LNCAP (cell line): ENCODE results near the gene RAB22A.

Experiments
- CTCF ChIP-seq: fragments of 450-650 bp; IDR thresholded peaks from 2 replicates; pipeline ENCODE4 v1.5.1; 2017; ENCODE audit warnings: mild to moderate bottlenecking

Gene RAB22A

GRCh38 chr20:58271606-58272351, 37.7 kb upstream of the RAB22A start:
- no peak for TF ChIP-seq CTCF

DNA sequence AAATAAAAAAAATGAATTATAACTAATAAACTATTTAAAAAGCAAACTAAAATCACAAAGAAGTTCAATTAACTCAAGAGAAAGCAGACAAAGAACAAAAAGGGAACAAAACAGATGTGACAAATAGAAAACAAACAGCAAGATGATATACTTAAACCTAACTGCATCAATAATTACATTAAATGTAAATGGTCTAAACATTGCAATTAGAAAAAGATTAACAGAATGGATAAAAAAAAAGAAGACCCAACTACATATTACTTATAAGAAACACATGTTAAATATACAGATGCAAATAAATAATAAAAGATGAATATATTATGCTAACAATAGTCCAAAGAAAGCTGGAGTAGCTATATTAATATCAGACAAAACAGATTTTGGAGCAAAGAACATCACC, 35.1 kb upstream of the RAB22A start:
- TF ChIP-seq CTCF = no peak

DNA sequence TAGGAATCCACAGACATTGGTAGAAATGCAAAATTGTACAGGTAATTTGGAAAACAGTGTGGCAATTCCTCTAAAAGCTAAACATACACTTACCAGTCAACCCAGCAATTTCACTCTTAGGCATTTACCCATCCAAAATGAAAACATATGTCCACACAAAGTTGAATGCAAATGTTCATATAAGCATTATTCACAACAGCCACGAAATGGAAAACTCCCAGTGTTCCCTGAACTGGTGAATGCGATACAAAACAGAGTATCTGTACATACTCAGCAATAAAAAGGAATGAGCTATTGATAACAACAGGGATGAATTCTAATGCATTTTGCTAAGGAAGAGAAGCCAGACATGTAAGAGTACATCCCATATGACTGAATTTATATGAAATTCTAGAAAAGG, 32.4 kb upstream of the RAB22A start:
- no peak for TF ChIP-seq CTCF

GRCh38 chr20:58277578-58278472, 31.7 kb upstream of the RAB22A start:
- no peak for TF ChIP-seq CTCF

- TF ChIP-seq CTCF = no peak
Observed at GRCh38 chr20:58286729-58287128, 22.8 kb upstream of the RAB22A start.

DNA sequence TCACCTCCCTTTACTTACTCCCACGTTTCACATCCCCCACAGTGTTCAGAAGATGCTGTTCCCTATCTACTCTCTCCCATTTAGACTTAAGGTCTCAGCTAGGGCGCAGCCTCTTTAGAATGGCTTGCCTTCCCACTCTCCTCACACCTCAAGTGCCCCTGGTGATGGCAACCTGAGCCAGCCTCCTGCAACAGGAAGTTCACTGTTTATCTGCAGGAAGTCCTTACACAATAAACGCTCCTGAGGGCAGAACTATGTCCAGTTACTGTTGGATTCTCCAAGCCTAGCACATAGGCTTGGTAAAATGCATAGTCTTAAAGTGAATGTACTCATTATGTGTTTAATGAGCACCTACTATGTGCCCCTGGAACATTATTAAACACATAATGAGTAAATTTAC, 21.9 kb upstream of the RAB22A start:
- no peak for TF ChIP-seq CTCF

DNA sequence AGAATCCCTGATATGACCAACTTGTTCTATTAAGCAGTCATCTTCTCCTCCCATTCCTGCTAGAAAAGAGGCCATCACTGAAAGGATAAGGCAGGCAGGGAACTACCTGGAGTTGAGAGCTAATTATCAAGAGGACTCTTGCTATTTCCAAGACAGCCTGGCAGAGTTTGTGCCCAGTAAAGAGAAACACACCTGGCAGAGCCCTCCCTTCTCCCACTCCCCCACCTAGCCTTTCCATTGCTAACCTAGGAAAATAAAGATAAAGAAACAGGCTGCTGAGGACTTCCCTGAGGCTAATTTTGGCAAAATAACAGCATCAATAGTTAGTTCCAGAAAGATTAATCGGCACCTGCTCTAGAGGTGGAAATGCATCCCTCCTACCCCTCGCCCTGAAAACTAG, 20.4 kb upstream of the RAB22A start:
- TF ChIP-seq CTCF = no peak
